GM21825 (cell line): ENCODE results near the gene AADAT.

Experiments used
- ATAC-seq: cut with Tn5 transposase; IDR thresholded peaks from one replicate; pipeline ENCODE4 v1.9.1; 2021; ENCODE audit warnings: mild to moderate bottlenecking, moderate library complexity; ENCODE audit not compliant: unreplicated experiment

The AADAT gene

DNA sequence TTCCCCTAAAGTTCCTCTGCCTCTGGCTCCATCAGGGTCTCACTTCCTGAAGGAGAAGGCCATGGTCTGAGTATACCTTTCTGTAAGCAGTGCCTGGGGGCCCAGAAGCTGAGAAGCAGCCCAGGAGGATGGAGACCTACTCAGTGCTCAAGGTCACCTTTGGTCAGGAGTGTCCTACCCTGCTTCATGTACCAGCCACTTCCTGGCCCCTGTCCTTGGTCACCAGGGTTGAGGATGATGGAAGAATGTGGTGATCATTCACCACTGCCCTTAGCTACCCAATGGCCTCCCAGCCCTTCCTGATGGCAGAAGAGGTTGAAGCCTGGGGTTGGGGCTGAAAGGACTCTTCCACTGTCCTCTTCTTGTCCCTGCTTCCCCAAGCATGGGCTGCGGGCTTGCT lies 54.5 kb downstream of the AADAT start:
- no peak for ATAC-seq

GRCh38 chr4:170033999-170034398 lies 55.8 kb downstream of the AADAT start:
- no peak for ATAC-seq

GRCh38 chr4:170030121-170030520 lies 59.6 kb downstream of the AADAT start:
- no peak for ATAC-seq

DNA sequence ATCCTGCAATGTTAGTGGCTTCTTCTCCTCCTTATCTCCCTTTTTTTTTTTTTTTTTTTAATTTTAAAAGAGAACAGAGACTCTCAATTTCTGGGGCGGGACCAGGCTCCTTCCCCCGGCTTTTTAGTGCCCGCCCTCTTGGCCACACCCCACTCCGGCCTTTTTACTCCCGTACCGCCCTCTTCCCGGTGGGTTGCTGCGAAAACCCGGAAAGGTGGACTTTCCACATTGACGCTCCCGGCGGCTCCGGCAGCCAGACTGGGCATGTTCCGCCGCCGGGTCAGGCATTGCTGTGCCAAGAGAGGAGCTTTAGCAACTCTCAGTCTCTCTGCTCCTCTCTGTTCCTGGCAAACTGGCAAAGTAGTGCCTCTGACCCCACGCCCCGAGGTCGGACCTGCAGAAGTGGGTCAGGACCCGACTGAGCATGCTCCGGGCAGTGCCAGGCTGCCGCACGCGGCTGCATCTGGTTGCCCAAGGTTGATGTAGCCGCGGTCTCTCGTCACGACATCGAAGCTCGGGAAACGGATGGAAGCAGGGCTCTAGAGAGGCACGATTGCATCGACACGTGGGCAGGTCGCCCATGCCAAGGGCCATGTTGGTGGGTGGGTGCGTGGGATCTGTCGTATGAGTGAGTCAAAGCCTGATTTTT lies 62.5 kb downstream of the AADAT start:
- peak; percentile 69 for ATAC-seq

GRCh38 chr4:170026253-170027021 lies 63.3 kb downstream of the AADAT start, which contains the start of gene MFAP3L:
Gene MFAP3L (minus strand): TSS chr4:170026395. CDS start chr4:170005877, 20,518 bp downstream.
- peak; percentile 87 for ATAC-seq

DNA sequence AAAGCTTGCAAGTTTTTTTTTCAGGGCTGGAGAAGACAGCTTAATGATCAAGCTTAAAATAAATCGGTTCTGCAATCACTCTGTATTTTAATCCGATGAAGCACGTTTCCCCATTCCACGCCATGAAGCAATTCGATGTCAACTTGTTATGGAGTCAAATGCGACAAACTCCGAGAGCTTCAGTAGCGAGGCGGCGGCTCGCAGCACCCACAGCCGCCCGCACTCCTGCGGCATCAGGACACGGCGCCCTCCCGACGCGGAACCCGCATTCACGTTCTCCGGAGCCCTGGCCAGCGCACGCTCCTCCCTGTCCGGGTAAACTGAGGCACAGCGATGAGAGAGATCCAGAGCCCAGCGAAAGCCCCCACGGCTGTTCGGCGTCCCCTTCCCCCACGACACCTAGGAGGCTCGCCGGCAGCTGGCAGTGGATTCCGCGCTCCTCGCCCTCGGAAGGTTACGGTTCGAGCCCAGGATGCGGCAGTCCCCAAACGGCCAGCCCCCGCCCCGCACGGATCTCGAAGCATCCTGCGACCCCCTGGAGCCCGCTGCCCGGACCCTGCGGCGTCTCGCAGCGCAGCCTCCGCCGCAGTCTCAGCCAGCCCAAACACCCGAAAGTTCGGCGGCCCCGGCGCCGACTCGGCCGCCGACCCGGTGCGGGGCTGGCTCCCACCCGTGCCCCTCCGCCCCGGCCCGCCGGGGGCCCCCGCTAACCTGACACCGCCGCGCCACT lies 64.1 kb downstream of the AADAT start:
- ATAC-seq, result no peak

DNA sequence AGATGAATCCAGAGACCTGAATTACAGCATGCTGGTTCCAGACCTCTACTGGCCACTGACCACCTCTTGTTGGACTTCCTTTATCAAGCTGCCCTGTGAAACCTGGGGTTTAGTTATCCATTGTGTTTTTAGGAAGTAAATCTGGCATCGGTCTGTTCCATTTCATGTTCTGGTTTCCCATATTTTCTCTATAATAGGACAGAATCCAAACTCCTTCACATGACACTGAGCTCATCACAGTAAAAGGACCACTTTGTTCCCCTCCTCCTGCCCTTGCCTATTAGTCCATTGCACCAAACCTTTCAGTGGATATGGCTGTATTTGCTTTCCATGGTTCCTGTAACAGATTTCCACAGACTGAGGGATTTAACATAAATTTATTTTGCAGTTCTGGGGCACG lies 67.5 kb downstream of the AADAT start:
- no peak for ATAC-seq

GRCh38 chr4:170017252-170017651 lies 72.5 kb downstream of the AADAT start:
- ATAC-seq, result no peak

GRCh38 chr4:170015285-170015684 lies 74.5 kb downstream of the AADAT start:
- no peak for ATAC-seq

GRCh38 chr4:170014359-170015011 lies 75.3 kb downstream of the AADAT start:
- no peak for ATAC-seq

DNA sequence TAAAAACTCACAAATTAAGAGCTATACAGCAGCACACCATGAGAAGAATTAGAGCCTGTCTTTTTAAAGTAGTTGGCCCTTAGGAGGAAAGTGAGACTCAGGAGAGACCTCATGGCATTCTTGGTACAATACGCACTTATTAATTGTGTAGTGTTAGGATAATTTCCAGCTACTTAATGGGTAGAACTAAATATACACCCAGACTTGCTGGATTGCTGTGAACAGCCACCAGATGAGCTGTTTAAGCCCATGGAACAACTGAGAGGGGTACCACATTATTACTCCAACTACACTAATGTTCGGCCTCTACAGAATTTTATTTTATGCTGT lies 77.2 kb downstream of the AADAT start:
- ATAC-seq, result no peak

- no peak for ATAC-seq
These were observed 77.7 kb downstream of the AADAT start for GRCh38 chr4:170011921-170012628.
